Measurements from ENCODE around the gene MALRD1. TPM values are rescaled to one million over a fixed set of nuclear protein-coding genes. Genes with fewer than 3 reads are reported as not detected.

Gene MALRD1
- total RNA-seq, 1 experiment from 2014 or later: not detected

DNA sequence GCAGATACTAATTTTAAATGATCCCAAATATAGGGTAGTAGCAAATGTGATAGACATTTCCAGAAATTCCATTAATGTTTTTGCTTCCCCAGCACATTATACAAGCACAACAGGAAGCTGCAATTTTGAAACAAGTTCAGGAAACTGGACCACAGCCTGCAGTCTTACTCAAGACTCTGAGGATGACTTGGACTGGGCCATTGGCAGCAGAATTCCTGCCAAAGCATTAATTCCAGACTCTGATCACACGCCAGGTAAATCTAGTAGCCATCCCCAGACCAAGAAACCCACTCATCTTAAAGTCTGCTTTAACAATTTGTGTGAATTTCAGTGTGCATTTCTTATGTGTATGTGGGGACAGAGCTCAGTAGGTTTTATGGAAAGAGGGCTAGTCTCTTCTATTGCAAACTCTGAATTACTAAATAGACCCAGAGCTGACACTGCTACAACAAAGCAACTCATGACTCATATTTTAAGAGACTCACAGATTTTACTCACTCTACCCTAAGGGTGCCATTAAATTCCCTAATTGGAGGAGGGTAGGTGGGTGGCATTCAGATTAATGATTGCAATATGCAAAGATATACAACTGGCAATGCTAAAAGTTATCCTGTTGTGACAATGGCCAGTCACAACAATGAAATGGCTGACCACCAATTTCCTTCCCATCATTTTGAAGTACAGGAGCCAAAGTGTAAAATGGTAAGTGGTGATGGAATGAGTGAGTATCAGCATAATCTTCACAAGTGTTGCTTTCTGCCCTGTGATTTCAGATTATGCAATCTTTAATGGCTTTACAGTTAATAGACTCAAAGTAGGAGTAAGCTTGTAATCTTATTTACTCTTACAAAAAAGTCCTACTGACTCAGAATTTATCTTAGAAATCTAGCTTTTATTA lies 450.0 kb downstream of the MALRD1 start:
- TF ChIP-seq, protein P1, sequence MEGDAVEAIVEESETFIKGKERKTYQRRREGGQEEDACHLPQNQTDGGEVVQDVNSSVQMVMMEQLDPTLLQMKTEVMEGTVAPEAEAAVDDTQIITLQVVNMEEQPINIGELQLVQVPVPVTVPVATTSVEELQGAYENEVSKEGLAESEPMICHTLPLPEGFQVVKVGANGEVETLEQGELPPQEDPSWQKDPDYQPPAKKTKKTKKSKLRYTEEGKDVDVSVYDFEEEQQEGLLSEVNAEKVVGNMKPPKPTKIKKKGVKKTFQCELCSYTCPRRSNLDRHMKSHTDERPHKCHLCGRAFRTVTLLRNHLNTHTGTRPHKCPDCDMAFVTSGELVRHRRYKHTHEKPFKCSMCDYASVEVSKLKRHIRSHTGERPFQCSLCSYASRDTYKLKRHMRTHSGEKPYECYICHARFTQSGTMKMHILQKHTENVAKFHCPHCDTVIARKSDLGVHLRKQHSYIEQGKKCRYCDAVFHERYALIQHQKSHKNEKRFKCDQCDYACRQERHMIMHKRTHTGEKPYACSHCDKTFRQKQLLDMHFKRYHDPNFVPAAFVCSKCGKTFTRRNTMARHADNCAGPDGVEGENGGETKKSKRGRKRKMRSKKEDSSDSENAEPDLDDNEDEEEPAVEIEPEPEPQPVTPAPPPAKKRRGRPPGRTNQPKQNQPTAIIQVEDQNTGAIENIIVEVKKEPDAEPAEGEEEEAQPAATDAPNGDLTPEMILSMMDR (IDR thresholded peaks at IDR 0.05; ENCODE audit: unreplicated experiment): no peak
- ChIA-PET CTCF (interaction anchor here (0.6 to 0.7 kb wide), 2 partner anchors 14 to 655 kb away, joined by 3 to 4 read pairs; no protein-coding TSS in a partner anchor), POLR2A (interaction anchor here (1.0 kb wide), 1 partner anchor 16 kb away, joined by 3 read pairs; no protein-coding TSS in a partner anchor)
- Mint-ChIP-seq H3K9me3 (ENCODE audit: unreplicated experiment) (no peaks in the 10 kb centered on the region), H3K27me3 (ENCODE audit: insufficient read depth, unreplicated experiment) (no peaks in the 10 kb centered on the region), H3K27ac (ENCODE audit: low read depth, unreplicated experiment) (no peak overlapping the region), H3K4me3 (ENCODE audit: unreplicated experiment) (no peak overlapping the region), H3K4me1 (ENCODE audit: insufficient read depth, unreplicated experiment) (peaks cover 24% of the 10 kb centered on the region), H3K36me3 (ENCODE audit: insufficient read depth, unreplicated experiment) (no peaks in the 10 kb centered on the region)
- intact Hi-C loops (cut with micrococcal nuclease): no loop called here
- DNase-seq (ENCODE audit: unreplicated experiment): peak; percentile 70
- BruUV-seq (replicated peaks): no TSS peak

GRCh38 chr10:19499291-19499770 lies 450.7 kb downstream of the MALRD1 start:
- DNase-seq (ENCODE audit: unreplicated experiment): peak; percentile 5
- Mint-ChIP-seq H3K4me3 (ENCODE audit: unreplicated experiment) (no peak overlapping the region), H3K9me3 (ENCODE audit: unreplicated experiment) (no peaks in the 10 kb centered on the region), H3K4me1 (ENCODE audit: insufficient read depth, unreplicated experiment) (peaks cover 24% of the 10 kb centered on the region), H3K36me3 (ENCODE audit: insufficient read depth, unreplicated experiment) (no peaks in the 10 kb centered on the region), H3K27ac (ENCODE audit: low read depth, unreplicated experiment) (no peak overlapping the region), H3K27me3 (ENCODE audit: insufficient read depth, unreplicated experiment) (no peaks in the 10 kb centered on the region)
- no TSS peak for BruUV-seq (replicated peaks)
- TF ChIP-seq, protein P1 (IDR thresholded peaks at IDR 0.05; ENCODE audit: unreplicated experiment): no peak
- intact Hi-C loops (cut with micrococcal nuclease): no loop called here
- ChIA-PET CTCF (interaction anchor here (0.6 to 0.7 kb wide), 3 partner anchors 15 to 654 kb away, joined by 3 to 4 read pairs (median 3); no protein-coding TSS in a partner anchor), POLR2A (interaction anchor here (1.0 kb wide), 1 partner anchor 16 kb away, joined by 3 read pairs; no protein-coding TSS in a partner anchor)

DNA sequence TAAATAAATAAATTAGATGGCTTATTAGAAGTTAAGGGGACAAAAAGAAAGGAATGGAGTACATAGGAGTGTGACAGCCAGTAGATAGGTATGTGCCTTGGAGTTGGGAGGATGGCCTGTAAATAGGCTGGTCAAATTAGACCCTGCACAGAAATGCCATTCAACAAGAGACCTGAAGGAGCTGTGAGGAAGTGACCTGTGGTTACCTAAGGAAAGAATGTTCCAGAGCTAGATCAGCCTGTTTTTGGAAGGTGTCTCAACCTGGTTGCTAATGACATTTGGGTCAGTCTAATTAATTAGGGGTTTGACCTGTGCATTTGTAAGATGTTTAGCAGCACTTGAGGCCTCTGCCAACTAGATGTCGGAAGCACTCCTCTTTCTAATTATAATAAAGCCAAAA lies 452.4 kb downstream of the MALRD1 start:
- Mint-ChIP-seq H3K36me3 (ENCODE audit: insufficient read depth, unreplicated experiment) (no peaks in the 10 kb centered on the region), H3K4me1 (ENCODE audit: insufficient read depth, unreplicated experiment) (peaks cover 24% of the 10 kb centered on the region), H3K27me3 (ENCODE audit: insufficient read depth, unreplicated experiment) (no peaks in the 10 kb centered on the region), H3K27ac (ENCODE audit: low read depth, unreplicated experiment) (no peak overlapping the region), H3K4me3 (ENCODE audit: unreplicated experiment) (no peak overlapping the region), H3K9me3 (ENCODE audit: unreplicated experiment) (no peaks in the 10 kb centered on the region)
- no peak for DNase-seq (ENCODE audit: unreplicated experiment)
- BruUV-seq (replicated peaks): no TSS peak
- ChIA-PET CTCF (interaction anchor here (0.7 kb wide), 1 partner anchor 11 kb away, joined by 3 read pairs; no protein-coding TSS in a partner anchor), POLR2A (no interaction called here)
- TF ChIP-seq, protein P1 (IDR thresholded peaks at IDR 0.05; ENCODE audit: unreplicated experiment): no peak
- intact Hi-C loops (cut with micrococcal nuclease): no loop called here

Measured in MCF 10A (cell line).